Neural progenitor cell (in vitro differentiated cells): ENCODE measurements around the gene AMIGO1. TPM values are rescaled to one million over a fixed set of nuclear protein-coding genes. Genes with fewer than 3 reads are reported as not detected.

Experiments
- DNase-seq: peaks from one replicate; pipeline ENCODE4 v3.0.0-alpha.2; 2016; ENCODE audit warnings: low spot score
- H2AFZ ChIP-seq: fragments of 200-600 bp; sonication (generic); replicated peaks from 2 replicates; pipeline ENCODE4 v1.6.1; 2016; ENCODE audit warnings: antibody characterized with exemption
- H3F3A ChIP-seq: fragments of 200-600 bp; sonication (generic); 2 replicates; pipeline ENCODE4 v1.6.1; 2016; ENCODE audit warnings: antibody characterized with exemption, low read depth
- H3K27ac ChIP-seq: fragments of 200-600 bp; sonication (generic); 2 replicates; pipeline ENCODE4 v1.5.1; 2016; ENCODE audit warnings: mild to moderate bottlenecking
- H3K27me3 ChIP-seq: fragments of 200-600 bp; sonication (generic); 2 replicates; pipeline ENCODE4 v1.6.1; 2016; ENCODE audit warnings: mild to moderate bottlenecking, moderate library complexity
- H3K36me3 ChIP-seq: fragments of 200-600 bp; sonication (generic); 2 replicates; pipeline ENCODE4 v1.5.1; 2016
- H3K4me1 ChIP-seq: fragments of 200-600 bp; sonication (generic); 2 replicates; pipeline ENCODE4 v1.6.1; 2016; ENCODE audit warnings: mixed run types
- H3K4me2 ChIP-seq: fragments of 200-600 bp; sonication (generic); 2 replicates; pipeline ENCODE4 v1.6.1; 2016
- H3K4me3 ChIP-seq: fragments of 200-600 bp; sonication (generic); 2 replicates; pipeline ENCODE4 v1.5.1; 2016
- H3K79me2 ChIP-seq: fragments of 200-600 bp; sonication (generic); 2 replicates; pipeline ENCODE4 v1.6.1; 2016; ENCODE audit warnings: low read depth
- H3K9ac ChIP-seq: fragments of 200-600 bp; sonication (generic); 2 replicates; pipeline ENCODE4 v1.6.1; 2016
- H3K9me3 ChIP-seq: fragments of 200-600 bp; sonication (generic); 2 replicates; pipeline ENCODE4 v1.5.1; 2016; ENCODE audit warnings: low read depth
- H4K20me1 ChIP-seq: fragments of 200-600 bp; sonication (generic); 2 replicates; pipeline ENCODE4 v1.6.1; 2016; ENCODE audit warnings: low read depth
- H3K27ac Mint-ChIP-seq: 3 replicates; pipeline ENCODE4 v1.8.0; 2021; ENCODE audit warnings: mixed read lengths
- H3K27me3 Mint-ChIP-seq: 2 replicates; pipeline ENCODE4 v1.8.0; 2022; ENCODE audit warnings: low read depth, mild to moderate bottlenecking, inconsistent platforms, moderate library complexity, mixed read lengths; ENCODE audit not compliant: insufficient read depth
- H3K36me3 Mint-ChIP-seq: 3 replicates; pipeline ENCODE4 v1.8.0; 2021; ENCODE audit warnings: mixed read lengths
- H3K4me1 Mint-ChIP-seq: 3 replicates; pipeline ENCODE4 v1.8.0; 2021; ENCODE audit warnings: mixed read lengths
- H3K4me3 Mint-ChIP-seq: 3 replicates; pipeline ENCODE4 v1.8.0; 2021; ENCODE audit warnings: mild to moderate bottlenecking, moderate library complexity, mixed read lengths
- H3K9me3 Mint-ChIP-seq: 3 replicates; pipeline ENCODE4 v1.8.0; 2020; ENCODE audit warnings: mixed read lengths
- EZH2 ChIP-seq: fragments of 200-600 bp; sonication (generic); IDR thresholded peaks from 2 replicates; pipeline ENCODE4 v1.6.1; 2017; ENCODE audit warnings: antibody characterized with exemption, mild to moderate bottlenecking, moderate library complexity
- EZH2phosphoT487 ChIP-seq: fragments of 200-600 bp; sonication (generic); IDR thresholded peaks from 2 replicates; pipeline ENCODE4 v1.6.1; 2017; ENCODE audit warnings: antibody characterized with exemption
- total RNA-seq: library from RNA; depleted of rRNA; stranded (reverse); fragments of >200 nt; gene quantifications from 2 replicates; pipeline ENCODE4 v1.2.3, GENCODE V29; 2015; ENCODE audit warnings: low replicate concordance
- TF ChIP-seq, protein P1 (sequence below): fragments of 200-600 bp; sonication (generic); IDR thresholded peaks from 2 replicates; pipeline ENCODE4 v1.5.1; 2017; ENCODE audit warnings: antibody characterized with exemption, mild to moderate bottlenecking

AMIGO1 gene
- total RNA-seq, 1 donor from 2014 or later, result 4.5 TPM

DNA sequence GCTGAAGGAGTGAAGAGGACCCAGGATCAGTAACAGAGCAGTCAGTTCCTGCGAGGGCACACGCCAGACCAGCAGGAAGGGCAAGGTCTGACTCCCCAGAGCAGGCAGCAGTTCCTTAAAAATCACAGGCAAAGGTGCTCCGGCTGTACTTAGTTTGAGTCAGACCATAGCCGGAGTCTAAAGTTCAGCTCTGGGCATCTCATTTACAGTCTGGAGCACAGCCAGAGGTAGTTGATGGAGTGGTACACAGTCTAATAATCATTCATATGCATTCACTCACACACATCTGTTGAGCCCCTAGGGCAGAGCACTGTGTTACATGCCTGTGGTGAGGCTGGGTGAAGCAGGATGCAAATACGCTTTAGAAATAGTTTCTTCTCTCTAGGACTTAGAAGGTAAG is 7.3 kb upstream of the AMIGO1 start:
- no peak for DNase-seq
- no peak overlapping the region for H3K27ac ChIP-seq
- H3K27ac Mint-ChIP-seq, result no peak overlapping the region
- H3K4me1 Mint-ChIP-seq, result peaks cover 8% of the 10 kb centered on the region
- no peak overlapping the region for H3K4me3 ChIP-seq
- H3K27me3 ChIP-seq, result peaks cover 20% of the 10 kb centered on the region
- H3K9ac ChIP-seq, result no peak overlapping the region
- no peaks in the 10 kb centered on the region for H4K20me1 ChIP-seq
- H3K27me3 Mint-ChIP-seq, result peaks cover 4% of the 10 kb centered on the region
- no peak overlapping the region for H3K4me2 ChIP-seq
- no peaks in the 10 kb centered on the region for H3K9me3 Mint-ChIP-seq
- no peaks in the 10 kb centered on the region for H3K36me3 ChIP-seq
- H3K9me3 ChIP-seq, result no peaks in the 10 kb centered on the region
- H3K4me1 ChIP-seq, result no peaks in the 10 kb centered on the region
- TF ChIP-seq EZH2 (no peak), EZH2phosphoT487 (no peak)
- TF ChIP-seq, protein P1, sequence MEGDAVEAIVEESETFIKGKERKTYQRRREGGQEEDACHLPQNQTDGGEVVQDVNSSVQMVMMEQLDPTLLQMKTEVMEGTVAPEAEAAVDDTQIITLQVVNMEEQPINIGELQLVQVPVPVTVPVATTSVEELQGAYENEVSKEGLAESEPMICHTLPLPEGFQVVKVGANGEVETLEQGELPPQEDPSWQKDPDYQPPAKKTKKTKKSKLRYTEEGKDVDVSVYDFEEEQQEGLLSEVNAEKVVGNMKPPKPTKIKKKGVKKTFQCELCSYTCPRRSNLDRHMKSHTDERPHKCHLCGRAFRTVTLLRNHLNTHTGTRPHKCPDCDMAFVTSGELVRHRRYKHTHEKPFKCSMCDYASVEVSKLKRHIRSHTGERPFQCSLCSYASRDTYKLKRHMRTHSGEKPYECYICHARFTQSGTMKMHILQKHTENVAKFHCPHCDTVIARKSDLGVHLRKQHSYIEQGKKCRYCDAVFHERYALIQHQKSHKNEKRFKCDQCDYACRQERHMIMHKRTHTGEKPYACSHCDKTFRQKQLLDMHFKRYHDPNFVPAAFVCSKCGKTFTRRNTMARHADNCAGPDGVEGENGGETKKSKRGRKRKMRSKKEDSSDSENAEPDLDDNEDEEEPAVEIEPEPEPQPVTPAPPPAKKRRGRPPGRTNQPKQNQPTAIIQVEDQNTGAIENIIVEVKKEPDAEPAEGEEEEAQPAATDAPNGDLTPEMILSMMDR, result no peak
- H3K4me3 Mint-ChIP-seq, result no peak overlapping the region
- no peaks in the 10 kb centered on the region for H3F3A ChIP-seq
- H3K36me3 Mint-ChIP-seq, result no peaks in the 10 kb centered on the region
- H2AFZ ChIP-seq, result no peak overlapping the region
- no peaks in the 10 kb centered on the region for H3K79me2 ChIP-seq

DNA sequence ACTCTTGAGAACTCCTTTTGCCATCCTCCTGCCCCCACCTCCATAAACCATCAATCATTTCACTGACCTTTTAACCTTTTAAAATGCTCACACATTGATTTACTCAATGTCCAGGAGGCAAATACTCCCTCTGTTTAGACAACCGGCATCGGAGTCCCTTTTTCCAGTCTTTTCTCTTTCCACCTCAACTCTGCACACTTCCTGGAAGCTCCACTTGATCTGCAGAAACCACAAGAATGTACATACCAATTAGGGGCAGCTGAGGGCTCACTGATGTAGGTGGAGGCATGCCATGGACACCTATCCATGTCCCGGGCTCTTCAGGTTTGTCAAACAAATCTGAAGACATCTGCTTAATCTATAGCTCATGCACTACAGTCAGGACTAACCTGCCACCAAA is 5.3 kb upstream of the AMIGO1 start:
- no peak overlapping the region for H3K4me3 ChIP-seq
- H2AFZ ChIP-seq, result no peak overlapping the region
- H3K9me3 ChIP-seq, result no peaks in the 10 kb centered on the region
- no peak overlapping the region for H3K4me2 ChIP-seq
- H3K27me3 ChIP-seq, result peaks cover 41% of the 10 kb centered on the region
- Mint-ChIP-seq H3K4me1 (peaks cover 10% of the 10 kb centered on the region), H3K4me3 (no peak overlapping the region), H3K9me3 (no peaks in the 10 kb centered on the region), H3K27me3 (peaks cover 5% of the 10 kb centered on the region), H3K27ac (no peak overlapping the region), H3K36me3 (no peaks in the 10 kb centered on the region)
- H4K20me1 ChIP-seq, result no peaks in the 10 kb centered on the region
- no peak overlapping the region for H3K27ac ChIP-seq
- no peaks in the 10 kb centered on the region for H3K36me3 ChIP-seq
- TF ChIP-seq EZH2phosphoT487, result no peak
- TF ChIP-seq, protein P1, result no peak
- TF ChIP-seq EZH2, result no peak
- H3K4me1 ChIP-seq, result peaks cover 6% of the 10 kb centered on the region
- peaks cover 2% of the 10 kb centered on the region for H3F3A ChIP-seq
- H3K9ac ChIP-seq, result no peak overlapping the region
- DNase-seq, result no peak
- H3K79me2 ChIP-seq, result no peaks in the 10 kb centered on the region

DNA sequence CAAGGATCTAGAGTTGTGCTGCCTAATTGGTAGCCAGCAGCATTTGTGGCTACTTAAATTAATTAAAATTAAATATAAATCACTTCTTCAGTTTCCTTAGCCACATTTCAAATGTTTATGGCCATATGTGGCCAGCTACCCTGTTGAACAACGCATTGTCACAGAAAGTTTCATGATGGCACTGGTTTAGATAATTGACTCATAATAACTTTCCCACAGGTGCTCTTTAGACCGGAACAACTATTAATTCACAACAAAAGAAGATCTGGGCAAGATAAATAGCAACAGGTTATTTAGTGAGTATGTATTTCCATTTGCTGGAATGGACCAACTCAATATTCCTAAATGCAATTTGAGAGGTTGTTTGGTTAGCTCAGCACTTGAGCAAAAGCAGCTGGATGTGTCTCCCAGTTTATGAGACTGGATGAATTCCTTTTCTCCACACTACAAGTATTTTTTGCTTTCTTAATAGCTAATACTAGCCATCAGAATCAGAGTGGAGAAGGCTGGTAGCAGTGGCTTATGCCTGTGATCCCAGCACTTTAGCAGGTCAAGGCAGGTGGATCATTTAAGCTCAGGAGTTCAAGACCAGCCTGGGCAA is 3.7 kb upstream of the AMIGO1 start:
- Mint-ChIP-seq H3K9me3 (no peaks in the 10 kb centered on the region), H3K4me1 (peaks cover 20% of the 10 kb centered on the region), H3K27ac (no peak overlapping the region), H3K4me3 (no peak overlapping the region), H3K27me3 (peaks cover 5% of the 10 kb centered on the region), H3K36me3 (no peaks in the 10 kb centered on the region)
- H3K4me3 ChIP-seq, result no peak overlapping the region
- peaks cover 4% of the 10 kb centered on the region for H3F3A ChIP-seq
- no peak for DNase-seq
- H2AFZ ChIP-seq, result no peak overlapping the region
- H3K4me1 ChIP-seq, result peaks cover 6% of the 10 kb centered on the region
- TF ChIP-seq, protein P1, result no peak
- no peaks in the 10 kb centered on the region for H4K20me1 ChIP-seq
- no peak overlapping the region for H3K4me2 ChIP-seq
- H3K36me3 ChIP-seq, result no peaks in the 10 kb centered on the region
- H3K27me3 ChIP-seq, result peaks cover 51% of the 10 kb centered on the region
- H3K9ac ChIP-seq, result no peak overlapping the region
- no peaks in the 10 kb centered on the region for H3K79me2 ChIP-seq
- no peaks in the 10 kb centered on the region for H3K9me3 ChIP-seq
- H3K27ac ChIP-seq, result no peak overlapping the region
